CD4-positive, alpha-beta T cell treated with Interleukin-21 for 1 hour (primary cell): Measurements from ENCODE around the gene CCDC182.

Experiments used
- DNase-seq: peaks from one replicate; pipeline ENCODE4 v3.0.0-alpha.2; 2020

Gene CCDC182

DNA sequence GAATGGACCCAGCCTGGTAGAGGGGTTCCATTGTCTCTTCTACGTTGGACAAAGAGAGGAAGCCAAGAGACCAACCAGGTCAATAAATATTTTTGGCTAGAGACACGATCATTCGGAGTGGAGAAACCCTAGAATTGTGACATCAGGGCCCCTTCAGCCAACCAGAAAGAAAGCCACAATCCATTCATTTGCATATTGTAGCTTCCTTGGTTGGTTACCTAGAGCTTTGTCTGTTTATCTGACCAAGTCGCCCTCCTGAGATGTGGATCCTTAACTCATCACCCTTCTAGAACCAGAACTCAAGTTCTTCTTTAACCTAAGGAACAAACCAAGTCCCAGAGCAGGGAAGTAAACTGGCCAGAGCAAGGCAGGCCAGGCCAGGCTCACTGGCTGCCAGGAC lies at the start of gene CCDC182:
TSS of gene CCDC182 (minus strand) at position 58 of the 400 bp plus-strand sequence. CDS start at position 31, 27 bp downstream.
- DNase-seq: no peak

DNA sequence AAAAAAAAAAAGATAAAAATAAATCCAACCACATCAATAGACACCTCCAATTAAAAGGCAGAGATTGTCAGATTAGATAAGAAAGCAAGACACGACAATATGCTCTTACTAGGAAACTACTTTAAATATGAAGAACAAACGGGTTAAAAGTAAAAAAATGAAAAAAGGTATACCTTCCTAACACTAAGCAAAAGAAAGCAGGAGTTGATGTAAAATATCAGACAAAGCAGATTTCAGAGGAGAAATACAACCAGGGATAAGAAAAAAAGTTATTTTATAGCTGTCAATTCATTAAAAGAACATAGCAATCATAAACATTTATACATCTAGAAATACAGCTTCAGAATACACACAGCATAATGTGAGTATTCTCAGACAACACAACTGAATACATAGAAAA lies 49.7 kb upstream of the CCDC182 start:
- DNase-seq: no peak

DNA sequence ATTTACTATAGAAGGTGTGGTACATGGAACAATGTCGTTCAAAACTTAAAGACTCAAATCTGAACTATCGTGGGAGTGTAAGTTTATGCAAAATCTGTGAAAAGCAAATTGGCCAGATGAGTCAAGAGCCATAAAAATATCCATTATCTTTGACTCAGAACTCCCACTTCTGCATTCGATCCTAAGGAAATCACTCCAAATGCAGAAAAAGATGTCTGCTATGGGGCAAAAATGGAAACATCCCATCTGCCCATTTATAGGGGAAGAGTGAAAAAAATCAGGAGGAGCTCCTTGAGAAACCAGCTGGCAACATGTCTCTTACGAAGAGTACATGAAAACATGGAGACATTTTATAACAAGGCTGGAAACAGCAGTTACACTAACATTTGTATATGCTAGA lies 43.6 kb upstream of the CCDC182 start:
- no peak for DNase-seq

DNA sequence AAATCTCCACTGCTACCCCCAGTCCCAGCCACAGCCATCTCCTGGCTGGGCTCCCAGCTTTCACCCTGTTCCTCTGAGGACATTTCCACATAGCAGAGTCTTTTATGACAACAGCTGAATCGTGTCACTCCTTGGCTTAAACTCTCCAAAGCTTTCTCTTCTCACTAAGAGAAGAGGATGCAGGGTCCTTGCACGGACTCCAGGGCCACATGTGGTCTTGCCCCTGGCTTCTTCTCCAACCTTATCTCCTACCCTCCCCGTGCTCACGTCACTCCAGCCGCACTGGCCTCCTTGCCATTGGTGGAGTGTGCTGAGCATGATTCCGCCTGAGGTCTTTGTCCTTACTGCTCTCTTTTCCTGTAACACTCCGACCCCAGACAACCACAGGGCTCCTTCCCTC lies 39.9 kb upstream of the CCDC182 start:
- DNase-seq: no peak

DNA sequence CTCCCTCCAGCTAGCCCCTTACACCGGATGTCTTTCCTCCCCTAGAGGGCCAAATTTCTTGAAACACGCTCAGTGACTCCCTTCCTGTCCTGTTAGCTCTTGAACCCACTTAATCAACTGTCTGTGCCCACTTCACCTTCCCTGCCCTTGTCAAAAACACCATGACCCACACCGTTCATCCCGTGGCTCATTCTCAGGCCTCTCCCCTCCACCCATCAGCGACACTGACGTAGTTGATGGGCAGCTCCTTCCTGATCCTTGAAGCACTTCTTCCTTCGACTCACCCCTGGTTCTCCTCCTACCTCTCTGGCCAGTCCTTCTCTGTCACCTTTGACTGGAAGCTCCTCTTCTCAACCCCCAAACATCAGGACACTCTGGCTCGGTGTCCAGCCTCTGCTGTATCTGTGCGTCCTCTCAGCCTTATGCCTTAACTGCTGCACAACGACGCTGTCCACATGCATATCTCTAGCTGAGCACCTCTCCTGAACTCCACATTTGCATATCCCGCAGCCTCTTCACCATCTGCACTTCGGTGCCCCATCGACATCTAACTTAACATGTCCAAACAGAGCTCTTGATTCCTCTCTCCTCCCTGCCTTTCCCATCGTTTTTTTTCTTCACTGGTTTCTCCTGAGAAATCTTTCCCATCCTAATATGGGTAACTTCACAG lies 39.3 kb upstream of the CCDC182 start:
- DNase-seq: no peak

DNA sequence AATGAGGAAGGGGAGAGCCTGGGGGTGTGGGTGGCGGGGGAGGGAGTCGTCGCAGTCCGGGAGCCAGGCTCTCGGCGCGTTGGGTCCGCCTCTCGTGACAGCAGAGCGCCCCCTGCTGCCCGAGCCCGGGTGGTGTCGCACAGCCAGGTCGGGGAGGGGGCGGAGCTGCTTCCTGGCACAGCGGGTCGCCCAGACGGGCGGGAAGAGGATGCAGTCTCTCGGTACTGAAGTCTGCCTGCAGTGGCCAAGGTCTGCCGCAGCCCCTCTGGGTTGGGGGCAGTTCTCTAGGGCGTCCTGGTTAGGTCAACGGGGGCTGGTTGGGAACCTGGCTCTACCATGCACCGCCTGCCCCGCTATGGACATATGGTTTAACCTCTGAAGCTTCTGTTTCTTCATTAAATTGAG lies 38.2 kb upstream of the CCDC182 start:
- peak; percentile 68 for DNase-seq

DNA sequence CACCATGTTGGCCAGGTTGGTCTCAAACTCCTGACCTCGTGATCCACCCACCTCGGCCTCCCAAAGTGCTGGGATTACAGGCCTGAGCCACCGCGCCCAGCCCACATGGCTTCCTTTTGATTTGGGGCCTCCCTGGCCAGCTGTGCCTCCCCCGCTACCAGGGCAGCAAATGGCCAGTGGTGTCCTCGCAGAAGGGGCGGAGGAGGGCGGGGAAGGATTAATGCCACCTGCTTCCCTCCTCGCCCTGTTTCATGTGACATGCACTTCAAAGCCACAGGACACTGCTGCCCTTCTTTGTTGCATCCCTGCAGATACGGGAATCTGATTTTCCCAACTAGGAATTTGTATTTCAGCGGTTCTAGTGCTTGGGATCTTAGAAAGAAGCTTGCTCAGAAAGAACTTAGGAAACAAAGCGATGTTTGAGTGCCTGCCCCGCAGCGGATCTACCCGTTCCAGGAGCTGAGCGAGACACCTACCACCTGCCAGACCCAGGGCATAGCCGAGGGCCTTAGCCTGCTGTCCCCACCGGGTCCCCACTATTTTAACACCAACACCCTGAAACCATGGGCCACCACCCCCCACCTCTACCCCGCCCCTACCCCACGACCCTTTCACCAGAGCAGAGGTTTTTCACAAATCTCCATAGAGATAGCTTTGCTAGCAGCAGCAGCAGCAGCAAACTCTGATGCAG lies 37.7 kb upstream of the CCDC182 start:
- DNase-seq: no peak

DNA sequence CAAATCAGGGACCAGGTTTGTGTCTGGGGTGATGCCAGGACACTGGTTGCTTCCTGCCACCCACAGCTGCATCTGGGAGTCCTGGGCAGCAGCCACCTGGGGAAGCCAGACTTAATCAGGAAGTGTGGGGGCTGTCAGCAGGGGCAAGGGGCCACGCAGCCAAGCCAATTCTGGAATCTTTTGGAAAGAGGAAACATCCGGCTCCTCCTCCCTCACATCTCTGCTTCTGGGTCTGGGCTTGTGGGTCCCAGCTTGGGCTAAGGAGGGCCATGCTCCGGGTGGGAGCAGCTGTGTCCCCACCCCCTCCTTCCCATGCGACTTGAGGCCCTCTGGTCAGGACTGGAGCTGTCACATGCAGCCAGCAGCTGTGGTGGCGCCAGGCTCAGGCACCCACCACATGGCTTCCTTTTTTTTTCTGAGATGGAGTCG lies 37.0 kb upstream of the CCDC182 start:
- DNase-seq: no peak

DNA sequence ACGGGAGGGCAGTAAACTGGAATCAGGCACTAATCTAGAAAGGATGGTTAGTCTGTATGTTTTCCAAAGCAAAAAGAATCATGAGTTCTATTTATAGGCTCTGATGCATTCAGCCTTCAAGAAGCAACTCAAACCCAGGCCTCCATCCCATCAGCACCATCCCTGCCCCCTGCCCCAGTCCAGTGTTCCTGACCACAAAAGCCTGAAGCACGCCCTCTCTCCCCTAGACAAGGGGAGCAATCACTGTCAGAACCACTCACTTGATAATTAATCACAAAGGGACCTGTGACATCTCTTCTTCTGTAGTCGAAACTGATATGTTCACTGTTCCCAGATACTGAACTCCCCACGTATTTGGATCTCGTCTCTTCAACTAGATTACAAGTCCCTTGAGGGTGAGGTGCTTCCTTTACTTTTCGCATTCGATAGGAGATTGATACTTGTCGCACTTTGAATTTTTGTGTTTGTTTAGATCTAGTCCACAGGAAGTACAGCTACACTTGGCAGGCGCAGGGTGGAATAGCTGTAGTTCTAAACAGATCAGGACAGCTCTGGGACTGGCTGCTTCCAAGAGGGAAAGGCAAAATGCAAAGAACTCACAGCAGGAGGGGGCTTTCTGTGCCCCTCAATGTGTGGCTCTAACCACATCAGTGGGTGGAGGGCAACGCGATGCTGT lies 36.4 kb upstream of the CCDC182 start:
- no peak for DNase-seq

DNA sequence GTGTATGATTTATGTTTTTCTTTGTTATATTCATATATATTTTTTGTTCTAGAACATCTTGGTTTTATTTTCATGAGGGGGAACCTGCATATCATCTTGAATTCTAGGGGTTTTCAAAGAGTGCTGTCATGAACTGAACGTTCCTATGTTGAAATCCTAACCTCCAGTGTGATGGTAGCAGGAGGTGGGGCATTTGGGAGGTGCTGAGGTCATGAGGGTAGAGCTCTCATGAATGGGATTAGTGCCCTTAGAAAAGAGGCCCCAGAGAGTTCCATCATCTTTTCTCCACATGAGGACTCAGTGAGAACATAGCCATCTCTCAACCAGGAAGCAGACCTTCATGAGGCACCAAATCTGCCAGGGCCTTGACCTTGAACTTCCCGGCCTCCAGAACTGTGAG lies 34.6 kb upstream of the CCDC182 start:
- no peak for DNase-seq

DNA sequence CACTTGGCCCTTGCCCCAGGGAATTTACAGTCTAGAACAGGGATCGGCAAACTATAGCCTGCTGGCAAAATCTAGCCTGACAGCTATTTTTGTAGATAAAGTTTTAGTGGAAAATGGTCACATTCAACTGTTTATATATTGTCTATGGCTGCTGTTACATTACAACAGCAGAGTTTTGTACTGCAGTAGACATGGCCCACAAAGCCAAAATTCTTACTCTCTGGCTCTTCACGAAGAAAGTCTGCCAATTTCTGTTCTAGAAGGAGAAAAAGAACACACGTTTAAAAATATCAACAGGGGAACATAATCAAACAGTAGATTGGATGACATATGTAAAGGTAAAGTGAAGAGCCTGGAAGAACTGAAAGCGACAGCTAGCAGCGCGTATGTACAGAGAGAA lies 33.2 kb upstream of the CCDC182 start:
- DNase-seq: no peak

DNA sequence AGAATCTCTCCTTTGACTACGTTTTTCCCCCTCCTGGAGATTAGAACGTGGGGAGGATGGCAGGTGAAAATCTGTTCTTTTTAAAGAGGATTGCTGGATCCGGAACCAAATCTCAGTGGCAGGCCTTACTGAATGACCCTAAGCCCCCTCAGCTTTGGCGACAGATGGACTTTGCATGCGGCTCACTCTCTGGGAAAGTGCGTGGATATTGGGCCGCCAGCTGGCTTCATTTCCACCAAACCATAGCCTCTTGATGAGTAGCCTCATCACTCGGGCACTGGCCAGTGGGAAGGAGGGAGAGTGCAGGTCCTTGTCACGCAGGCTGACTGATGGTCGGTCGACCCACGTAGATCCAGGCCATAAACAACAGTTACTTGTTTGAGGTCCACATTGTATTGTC lies 31.3 kb upstream of the CCDC182 start:
- no peak for DNase-seq

DNA sequence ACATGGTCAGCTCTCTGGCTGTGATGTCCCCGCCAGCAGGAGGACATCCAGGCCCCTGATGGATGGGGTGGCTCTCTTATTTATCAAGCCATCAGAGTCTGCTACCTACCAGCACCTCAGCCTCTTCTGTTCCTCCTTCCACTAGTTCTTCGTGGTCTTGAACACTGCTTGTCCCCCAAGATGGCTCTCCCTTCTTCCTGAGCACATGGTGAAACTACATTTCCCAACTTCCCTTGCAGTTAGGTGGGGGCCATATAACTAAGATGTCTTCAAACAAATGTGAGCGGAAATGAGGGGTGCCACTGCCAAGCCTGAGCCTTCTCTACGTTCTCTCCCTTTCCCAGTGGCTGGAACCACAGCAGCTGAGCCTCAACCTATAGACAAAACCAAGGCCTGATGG lies 29.8 kb upstream of the CCDC182 start:
- no peak for DNase-seq

DNA sequence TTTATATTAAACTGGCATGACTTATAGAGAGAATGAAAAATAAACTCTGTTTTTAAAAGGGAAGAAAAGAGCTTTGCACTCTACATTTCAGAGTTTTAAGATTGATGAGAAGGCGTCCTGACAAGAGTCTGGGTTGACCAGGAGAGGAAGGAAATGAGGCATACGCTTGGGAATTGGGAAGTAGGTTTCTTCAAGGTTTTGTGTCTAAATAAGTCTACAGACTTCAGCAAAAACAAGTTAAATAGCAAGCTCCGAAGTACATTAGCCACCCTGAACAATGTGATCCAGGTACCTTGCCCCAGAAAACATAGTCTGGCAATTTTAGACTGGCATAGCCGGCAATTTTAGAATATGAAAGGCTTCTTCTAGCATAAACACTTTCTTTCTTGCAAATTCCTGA lies 28.5 kb upstream of the CCDC182 start:
- DNase-seq: no peak

DNA sequence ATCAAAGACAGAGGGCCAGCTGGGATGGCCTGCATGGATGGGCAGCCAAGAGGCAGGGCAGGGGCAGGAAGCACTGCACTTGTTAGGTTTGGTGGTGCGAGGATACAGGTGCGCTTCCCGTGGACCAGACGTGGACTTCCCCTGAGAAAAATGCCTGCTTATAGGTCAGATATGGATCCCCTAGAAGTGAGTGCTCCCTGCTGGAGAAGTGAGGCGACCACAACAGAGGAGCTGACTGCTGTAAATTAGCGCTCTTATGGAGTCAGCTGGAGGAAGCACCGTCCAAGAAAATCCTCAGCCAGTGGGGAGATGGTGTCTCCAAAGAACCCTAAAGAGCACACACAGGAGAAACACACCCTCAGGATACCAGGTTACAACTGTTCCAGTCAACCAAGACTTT lies 27.7 kb upstream of the CCDC182 start:
- DNase-seq: no peak

DNA sequence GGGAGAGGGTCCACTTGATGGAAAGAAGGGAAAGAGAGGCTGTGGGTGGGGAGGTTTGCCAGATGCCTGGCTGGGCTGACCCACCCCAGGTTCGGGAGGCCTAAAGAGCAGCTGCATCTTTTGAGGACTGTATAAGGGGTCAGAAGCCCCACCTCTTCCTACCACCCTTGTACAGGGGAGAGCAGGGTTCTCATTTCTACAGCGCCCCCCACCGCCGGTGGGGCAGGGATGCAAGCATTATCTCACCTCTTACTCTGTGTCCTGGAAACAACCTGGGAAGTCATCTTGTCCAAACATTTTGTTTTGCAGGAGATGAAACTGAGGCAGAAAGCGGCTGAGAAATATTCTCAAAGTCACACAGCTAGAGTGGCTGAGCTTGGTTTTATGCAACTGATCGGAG lies 22.5 kb upstream of the CCDC182 start:
- no peak for DNase-seq

DNA sequence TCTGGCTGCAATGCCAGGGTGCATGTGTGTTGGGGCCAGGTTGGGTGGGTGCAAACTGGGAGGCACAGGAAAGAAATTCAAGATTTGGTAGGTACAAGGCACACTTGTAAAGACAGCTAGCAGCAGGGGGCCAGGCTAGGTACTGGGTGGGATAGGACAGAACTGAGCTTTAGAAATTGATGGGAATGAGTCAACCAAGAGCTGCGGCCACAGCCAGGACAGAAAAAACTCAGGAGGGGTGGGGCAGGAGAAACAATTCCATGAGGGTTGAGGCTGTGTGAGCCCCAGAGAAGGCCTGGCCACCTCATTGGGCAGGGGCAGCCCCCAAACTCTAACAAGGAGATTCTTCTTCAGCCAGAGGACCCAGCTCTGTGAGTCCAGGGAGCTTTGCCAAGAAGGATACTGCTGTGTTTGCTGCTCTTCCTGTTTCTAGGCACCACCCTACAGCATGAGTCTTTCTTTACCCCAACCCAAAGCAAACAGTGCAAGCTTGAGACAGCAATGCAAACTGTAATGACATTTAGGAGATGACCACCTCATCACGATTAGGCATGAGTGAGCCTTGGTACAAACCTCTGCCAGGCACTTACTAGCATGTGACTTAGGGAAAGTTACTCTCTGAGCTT lies 21.3 kb upstream of the CCDC182 start:
- DNase-seq: no peak

DNA sequence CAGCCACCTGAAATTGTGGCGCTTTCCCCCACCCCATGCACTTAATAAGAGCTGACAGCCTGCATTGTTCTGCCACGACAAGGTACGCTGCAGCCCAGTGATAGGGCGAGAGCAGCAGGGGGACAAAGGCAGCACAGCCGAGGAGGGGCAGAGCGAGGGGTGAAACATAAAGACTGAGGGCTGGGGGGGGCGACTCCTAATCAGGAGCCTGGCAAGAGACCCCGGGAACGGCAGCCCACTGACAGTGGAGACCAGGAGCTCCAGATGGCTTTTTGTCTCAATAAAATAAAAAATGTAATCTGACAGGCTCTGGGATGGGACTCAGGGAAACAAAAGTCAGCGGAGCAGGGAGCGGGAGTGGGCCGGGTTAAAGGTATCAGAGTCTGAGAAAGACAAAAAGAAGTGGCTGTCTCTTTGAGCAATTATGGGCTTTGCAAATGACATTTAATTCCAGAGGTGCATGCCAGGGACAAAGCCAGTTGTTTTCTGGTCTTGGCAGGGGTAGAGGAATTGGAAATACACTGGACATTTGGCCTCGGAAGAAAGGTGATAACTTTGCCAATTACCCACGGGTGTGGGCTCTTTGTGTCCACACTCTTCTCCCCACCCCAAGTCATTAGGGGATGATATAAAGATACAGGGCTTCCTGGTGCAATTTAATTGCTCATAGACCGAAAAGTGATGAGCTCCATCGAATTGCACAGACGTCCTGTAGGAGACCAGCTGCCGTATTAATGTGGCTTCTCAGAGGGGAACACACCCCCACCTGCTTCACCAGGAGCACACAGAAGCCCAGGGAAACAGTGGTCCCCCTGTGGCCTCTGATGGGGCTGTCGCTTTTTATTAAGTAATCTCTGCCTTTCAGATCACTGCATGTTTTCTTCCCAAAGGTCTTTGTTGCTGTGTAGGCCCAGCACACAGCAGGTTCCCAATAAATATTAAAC lies 17.6 kb upstream of the CCDC182 start:
- DNase-seq: no peak

DNA sequence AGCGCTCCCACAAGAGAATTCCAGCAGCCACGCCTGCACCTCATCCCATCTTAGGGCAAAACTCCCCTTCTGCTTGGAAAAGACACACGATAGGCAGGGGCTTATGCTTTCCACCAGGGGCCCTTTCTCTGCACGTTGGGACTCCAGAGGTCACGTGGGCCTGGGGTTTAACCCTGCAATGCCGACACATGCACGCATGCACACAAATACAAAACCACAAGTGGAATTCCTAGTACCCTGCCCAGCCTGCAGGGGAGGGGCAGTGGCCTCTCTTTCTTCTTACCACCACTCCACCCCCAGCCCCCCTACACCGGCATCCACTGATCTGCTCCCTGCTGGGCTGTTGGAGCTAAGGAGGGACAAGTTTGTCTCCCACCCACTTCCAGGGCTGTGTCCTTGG lies 16.8 kb upstream of the CCDC182 start:
- DNase-seq: no peak

DNA sequence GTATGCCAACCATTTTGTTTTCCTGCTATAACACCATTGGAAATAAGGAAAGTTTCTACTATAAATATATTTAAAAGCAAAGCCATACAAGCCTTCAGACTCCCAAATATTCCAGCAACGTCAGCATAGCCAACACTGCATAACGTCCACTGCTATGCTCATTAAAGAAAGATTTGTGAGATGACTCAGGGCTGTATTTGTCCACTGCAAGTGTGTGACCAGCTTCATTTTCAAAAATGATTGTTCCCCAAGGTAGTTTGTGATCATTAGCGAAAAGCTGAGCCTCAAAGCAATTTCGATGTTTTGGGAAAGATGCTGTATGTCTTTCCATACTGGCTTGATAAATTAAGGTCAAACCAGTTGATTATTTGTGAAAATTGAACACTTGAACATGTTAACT lies 14.9 kb upstream of the CCDC182 start:
- DNase-seq: no peak

DNA sequence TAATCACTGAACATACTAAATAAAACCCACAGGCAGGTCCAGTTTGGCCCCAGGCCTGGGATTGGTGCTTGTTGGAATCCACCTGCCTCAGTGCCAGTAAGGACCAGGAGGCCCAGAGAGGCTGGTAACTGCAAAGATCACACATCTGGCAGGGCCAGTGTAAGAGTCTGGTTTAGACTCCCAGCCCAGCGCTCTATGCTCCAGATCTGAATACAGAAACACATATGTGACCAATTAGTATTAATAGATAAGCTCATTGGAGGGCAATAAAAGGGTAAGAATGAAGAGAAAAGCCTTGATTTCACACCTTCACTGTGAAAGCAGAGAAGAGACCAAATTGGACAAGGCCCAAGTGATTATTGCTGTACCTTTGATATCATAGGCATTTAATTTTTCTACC lies 13.6 kb upstream of the CCDC182 start:
- no peak for DNase-seq

DNA sequence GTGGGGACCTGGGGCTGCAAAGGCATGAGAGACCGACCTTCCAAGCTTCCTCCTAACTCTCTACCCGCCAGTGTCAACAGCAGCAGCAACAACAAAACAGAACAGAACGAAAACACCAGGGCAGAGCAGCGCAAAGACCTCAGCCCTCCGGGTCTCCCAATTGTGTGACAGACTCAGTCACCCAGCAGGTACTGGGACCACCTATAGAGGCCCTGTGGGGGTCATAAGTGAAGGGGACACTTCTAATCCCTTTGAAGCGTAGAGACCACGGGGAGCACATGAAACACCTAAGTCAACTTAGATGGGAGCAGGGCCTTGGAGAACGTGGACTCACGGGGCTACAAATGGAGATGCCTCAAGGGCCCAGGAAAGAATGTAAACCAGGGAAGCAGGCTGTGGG lies 12.6 kb upstream of the CCDC182 start:
- DNase-seq: no peak

DNA sequence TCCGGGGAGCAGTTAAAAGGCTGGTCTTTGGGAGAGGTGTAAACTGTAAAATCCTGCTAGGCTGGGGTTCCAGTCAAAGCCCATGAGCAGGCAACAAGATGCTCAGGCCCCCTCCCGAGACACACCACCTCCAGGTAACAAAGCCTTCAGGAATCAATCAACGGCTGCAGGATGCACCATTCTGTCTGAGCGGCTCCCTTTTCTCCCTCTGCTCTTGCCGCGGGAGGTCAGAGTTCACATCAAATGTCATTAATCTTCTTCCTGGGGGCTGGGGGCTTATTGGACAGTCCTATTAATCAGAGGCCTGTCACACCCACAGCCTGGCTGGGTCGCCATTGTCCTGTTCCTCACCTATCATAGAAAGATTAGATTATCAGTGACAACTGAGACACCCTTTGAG lies 11.9 kb upstream of the CCDC182 start:
- DNase-seq: no peak
